WTC11 (cell line): Measurements from ENCODE around the gene CYP4Z1.

Experiments
- FOXJ3 ChIP-seq: sonication (generic); formaldehyde crosslinking; IDR thresholded peaks from 2 replicates; pipeline ENCODE4 v1.9.0; 2021; ENCODE audit warnings: missing genetic modification reagents, mild to moderate bottlenecking, borderline replicate concordance
- NR2C2 ChIP-seq: sonication (generic); formaldehyde crosslinking; IDR thresholded peaks from 2 replicates; pipeline ENCODE4 v1.8.0; 2022; ENCODE audit warnings: mild to moderate bottlenecking, missing genetic modification reagents
- NR3C1 ChIP-seq: sonication (generic); formaldehyde crosslinking; conservative IDR thresholded peaks from 2 replicates; pipeline ENCODE4 v1.8.1; 2023; ENCODE audit warnings: low read depth, mild to moderate bottlenecking, missing genetic modification reagents
- TCF7 ChIP-seq: sonication (generic); formaldehyde crosslinking; IDR thresholded peaks from 2 replicates; pipeline ENCODE4 v1.8.0; 2022; ENCODE audit warnings: mild to moderate bottlenecking, low read depth, missing genetic modification reagents, moderate library complexity
- TF ChIP-seq, protein P1 (sequence below): fragments of 200-600 bp; IDR thresholded peaks from 2 replicates; pipeline ENCODE4 v1.8.0; 2022; ENCODE audit warnings: antibody characterized with exemption
- TF ChIP-seq, protein P2 (sequence below): sonication (generic); formaldehyde crosslinking; IDR thresholded peaks from 2 replicates; pipeline ENCODE4 v1.8.1; 2023; ENCODE audit warnings: mild to moderate bottlenecking, missing genetic modification reagents
- TF ChIP-seq, protein P3 (sequence below): sonication (generic); formaldehyde crosslinking; IDR thresholded peaks from 2 replicates; pipeline ENCODE4 v1.8.0; 2022; ENCODE audit warnings: mild to moderate bottlenecking, missing genetic modification reagents
- TF ChIP-seq, protein P4 (sequence below): sonication (generic); formaldehyde crosslinking; IDR thresholded peaks from 2 replicates; pipeline ENCODE4 v1.8.1; 2023; ENCODE audit warnings: mild to moderate bottlenecking, moderate library complexity, missing genetic modification reagents
- TF ChIP-seq, protein P5 (sequence below): sonication (generic); formaldehyde crosslinking; IDR thresholded peaks from 2 replicates; pipeline ENCODE4 v1.8.0; 2022; ENCODE audit warnings: mild to moderate bottlenecking, missing genetic modification reagents

DNA sequence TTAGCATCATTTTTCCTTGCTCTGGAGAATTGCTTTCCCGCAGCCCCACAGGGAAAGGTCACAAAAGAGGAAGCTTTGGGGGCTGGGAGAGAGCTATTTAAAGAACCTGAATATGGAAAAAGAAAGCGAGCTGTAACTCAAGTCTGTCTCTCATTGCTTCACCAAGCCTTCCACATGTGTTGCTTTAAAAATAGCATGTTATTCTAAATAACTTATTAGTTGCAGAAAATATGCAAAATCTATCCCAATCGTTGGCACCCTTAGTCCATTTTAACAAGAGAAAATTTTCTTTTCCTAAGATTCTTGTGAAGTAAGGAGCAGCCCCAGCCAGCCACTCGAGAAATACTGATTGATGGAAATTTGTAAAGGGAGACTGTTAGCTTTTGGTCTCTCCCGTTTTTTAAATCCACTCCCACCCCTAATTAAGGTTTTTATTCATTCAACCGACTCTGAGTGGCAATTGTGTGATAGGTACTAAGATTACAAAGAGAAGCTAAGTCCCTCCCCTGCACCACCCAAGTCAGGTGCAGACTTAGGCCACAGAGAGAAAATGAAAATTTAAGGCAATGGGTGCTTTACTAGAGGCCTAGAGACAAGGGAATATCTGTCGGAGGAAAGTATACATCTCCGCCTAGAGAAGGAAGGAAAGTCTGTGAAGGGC, 42.8 kb upstream of the CYP4Z1 start:
- TF ChIP-seq, protein P1, sequence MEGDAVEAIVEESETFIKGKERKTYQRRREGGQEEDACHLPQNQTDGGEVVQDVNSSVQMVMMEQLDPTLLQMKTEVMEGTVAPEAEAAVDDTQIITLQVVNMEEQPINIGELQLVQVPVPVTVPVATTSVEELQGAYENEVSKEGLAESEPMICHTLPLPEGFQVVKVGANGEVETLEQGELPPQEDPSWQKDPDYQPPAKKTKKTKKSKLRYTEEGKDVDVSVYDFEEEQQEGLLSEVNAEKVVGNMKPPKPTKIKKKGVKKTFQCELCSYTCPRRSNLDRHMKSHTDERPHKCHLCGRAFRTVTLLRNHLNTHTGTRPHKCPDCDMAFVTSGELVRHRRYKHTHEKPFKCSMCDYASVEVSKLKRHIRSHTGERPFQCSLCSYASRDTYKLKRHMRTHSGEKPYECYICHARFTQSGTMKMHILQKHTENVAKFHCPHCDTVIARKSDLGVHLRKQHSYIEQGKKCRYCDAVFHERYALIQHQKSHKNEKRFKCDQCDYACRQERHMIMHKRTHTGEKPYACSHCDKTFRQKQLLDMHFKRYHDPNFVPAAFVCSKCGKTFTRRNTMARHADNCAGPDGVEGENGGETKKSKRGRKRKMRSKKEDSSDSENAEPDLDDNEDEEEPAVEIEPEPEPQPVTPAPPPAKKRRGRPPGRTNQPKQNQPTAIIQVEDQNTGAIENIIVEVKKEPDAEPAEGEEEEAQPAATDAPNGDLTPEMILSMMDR, result no peak
- TF ChIP-seq NR3C1 (CRISPR knock-in tag) (no peak), NR2C2 (CRISPR knock-in tag) (no peak), TCF7 (CRISPR knock-in tag) (no peak), FOXJ3 (no peak)
- TF ChIP-seq, protein P2, sequence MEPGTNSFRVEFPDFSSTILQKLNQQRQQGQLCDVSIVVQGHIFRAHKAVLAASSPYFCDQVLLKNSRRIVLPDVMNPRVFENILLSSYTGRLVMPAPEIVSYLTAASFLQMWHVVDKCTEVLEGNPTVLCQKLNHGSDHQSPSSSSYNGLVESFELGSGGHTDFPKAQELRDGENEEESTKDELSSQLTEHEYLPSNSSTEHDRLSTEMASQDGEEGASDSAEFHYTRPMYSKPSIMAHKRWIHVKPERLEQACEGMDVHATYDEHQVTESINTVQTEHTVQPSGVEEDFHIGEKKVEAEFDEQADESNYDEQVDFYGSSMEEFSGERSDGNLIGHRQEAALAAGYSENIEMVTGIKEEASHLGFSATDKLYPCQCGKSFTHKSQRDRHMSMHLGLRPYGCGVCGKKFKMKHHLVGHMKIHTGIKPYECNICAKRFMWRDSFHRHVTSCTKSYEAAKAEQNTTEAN (CRISPR knock-in tag), result no peak
- TF ChIP-seq, protein P3, sequence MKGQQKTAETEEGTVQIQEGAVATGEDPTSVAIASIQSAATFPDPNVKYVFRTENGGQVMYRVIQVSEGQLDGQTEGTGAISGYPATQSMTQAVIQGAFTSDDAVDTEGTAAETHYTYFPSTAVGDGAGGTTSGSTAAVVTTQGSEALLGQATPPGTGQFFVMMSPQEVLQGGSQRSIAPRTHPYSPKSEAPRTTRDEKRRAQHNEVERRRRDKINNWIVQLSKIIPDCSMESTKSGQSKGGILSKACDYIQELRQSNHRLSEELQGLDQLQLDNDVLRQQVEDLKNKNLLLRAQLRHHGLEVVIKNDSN (CRISPR knock-in tag), result no peak
- TF ChIP-seq, protein P4, sequence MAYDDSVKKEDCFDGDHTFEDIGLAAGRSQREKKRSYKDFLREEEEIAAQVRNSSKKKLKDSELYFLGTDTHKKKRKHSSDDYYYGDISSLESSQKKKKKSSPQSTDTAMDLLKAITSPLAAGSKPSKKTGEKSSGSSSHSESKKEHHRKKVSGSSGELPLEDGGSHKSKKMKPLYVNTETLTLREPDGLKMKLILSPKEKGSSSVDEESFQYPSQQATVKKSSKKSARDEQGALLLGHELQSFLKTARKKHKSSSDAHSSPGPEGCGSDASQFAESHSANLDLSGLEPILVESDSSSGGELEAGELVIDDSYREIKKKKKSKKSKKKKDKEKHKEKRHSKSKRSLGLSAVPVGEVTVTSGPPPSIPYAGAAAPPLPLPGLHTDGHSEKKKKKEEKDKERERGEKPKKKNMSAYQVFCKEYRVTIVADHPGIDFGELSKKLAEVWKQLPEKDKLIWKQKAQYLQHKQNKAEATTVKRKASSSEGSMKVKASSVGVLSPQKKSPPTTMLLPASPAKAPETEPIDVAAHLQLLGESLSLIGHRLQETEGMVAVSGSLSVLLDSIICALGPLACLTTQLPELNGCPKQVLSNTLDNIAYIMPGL, result no peak
- TF ChIP-seq, protein P5, sequence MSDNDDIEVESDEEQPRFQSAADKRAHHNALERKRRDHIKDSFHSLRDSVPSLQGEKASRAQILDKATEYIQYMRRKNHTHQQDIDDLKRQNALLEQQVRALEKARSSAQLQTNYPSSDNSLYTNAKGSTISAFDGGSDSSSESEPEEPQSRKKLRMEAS, result no peak
